HepG2 (cell line): Measurements from ENCODE around the gene GRK6. TPM values are rescaled to one million over a fixed set of nuclear protein-coding genes. Genes with fewer than 3 reads are reported as not detected.

ENCODE experiments used
- AGO1 ChIP-seq: fragments of 200-400 bp; formaldehyde crosslinking; IDR thresholded peaks from 2 replicates; pipeline ENCODE4 v1.6.1; 2017; ENCODE audit warnings: mild to moderate bottlenecking, low read depth, low read length, moderate library complexity; ENCODE audit not compliant: poor library complexity, severe bottlenecking
- CEBPB ChIP-seq: IDR thresholded peaks from 2 replicates; pipeline ENCODE4 v1.6.1; 2011; ENCODE audit warnings: low read depth, low read length, improper control_type of control experiment, borderline replicate concordance
- FOXA3 ChIP-seq: IDR thresholded peaks from 2 replicates; pipeline ENCODE4 v1.6.1; 2016; ENCODE audit warnings: missing genetic modification reagents, missing compliant biosample characterization
- KDM3A ChIP-seq: IDR thresholded peaks from 2 replicates; pipeline ENCODE4 v1.6.1; 2018; ENCODE audit warnings: low read depth, missing compliant biosample characterization
- KDM5B ChIP-seq: sonication (generic); formaldehyde crosslinking; IDR thresholded peaks from 2 replicates; pipeline ENCODE4 v1.4.0; 2020; ENCODE audit warnings: missing genetic modification reagents, mild to moderate bottlenecking, borderline replicate concordance
- PHB2 ChIP-seq: fragments of 450-650 bp; IDR thresholded peaks from 2 replicates; pipeline ENCODE4 v1.6.1; 2018; ENCODE audit not compliant: partially characterized antibody
- SAFB2 ChIP-seq: sonication (generic); formaldehyde crosslinking; IDR thresholded peaks from 2 replicates; pipeline ENCODE4 v1.5.1; 2020; ENCODE audit warnings: missing genetic modification reagents, low read depth, mild to moderate bottlenecking, borderline replicate concordance
- THAP11 ChIP-seq: IDR thresholded peaks from 2 replicates; pipeline ENCODE4 v1.6.1; 2016; ENCODE audit warnings: missing biosample characterization, missing genetic modification reagents
- XRCC5 ChIP-seq: fragments of 200-400 bp; formaldehyde crosslinking; optimal IDR thresholded peaks from 2 replicates; pipeline ENCODE3; 2017; ENCODE audit warnings: mild to moderate bottlenecking, low read length
- ZFY ChIP-seq: sonication (generic); formaldehyde crosslinking; IDR thresholded peaks from 2 replicates; pipeline ENCODE4 v1.4.0; 2020; ENCODE audit warnings: missing genetic modification reagents
- ZKSCAN5 ChIP-seq: sonication (generic); formaldehyde crosslinking; IDR thresholded peaks from 2 replicates; pipeline ENCODE4 v1.5.1; 2020; ENCODE audit warnings: mild to moderate bottlenecking, missing genetic modification reagents
- ZNF768 ChIP-seq: sonication (generic); formaldehyde crosslinking; IDR thresholded peaks from 2 replicates; pipeline ENCODE4 v1.4.0; 2020; ENCODE audit warnings: missing genetic modification reagents
- ZNF781 ChIP-seq: sonication (generic); formaldehyde crosslinking; IDR thresholded peaks from 2 replicates; pipeline ENCODE4 v1.5.1; 2020; ENCODE audit warnings: borderline replicate concordance, mild to moderate bottlenecking, missing genetic modification reagents; ENCODE audit errors: not compliant biosample characterization
- ZSCAN25 ChIP-seq: sonication (generic); formaldehyde crosslinking; IDR thresholded peaks from 2 replicates; pipeline ENCODE4 v1.8.0; 2022; ENCODE audit warnings: mild to moderate bottlenecking, missing genetic modification reagents
- polyA plus RNA-seq, 8 experiments: library from polyadenylated mRNA; depleted of rRNA in 3 of 8; stranded (reverse) in 7 of 8; unstranded in 1 of 8; fragments of >200 nt; fragmentation: Illumina TruSeq in 4 of 8; extraction: Trizol in 4 of 8; gene quantifications; 2 replicates each; pipeline versions ENCODE4 v1.2.1 to v1.2.3, GENCODE V29; 2011 to 2016; ENCODE audit warnings: low read depth in 4 of 8, missing spikeins in 1 of 8, mixed read lengths in 1 of 8; ENCODE audit not compliant: insufficient read depth in 1 of 8
- total RNA-seq, 5 experiments: library from RNA; depleted of rRNA; stranded (reverse); fragments of >200 nt; fragmentation: Illumina TruSeq; extraction: Trizol; gene quantifications; 2 replicates each; pipeline ENCODE4 v1.2.3, GENCODE V29; 2016; ENCODE audit warnings: low read depth in 1 of 5
- TF ChIP-seq, protein P1 (sequence below): sonication (generic); formaldehyde crosslinking; IDR thresholded peaks from 2 replicates; pipeline ENCODE4 v1.5.0; 2020; ENCODE audit warnings: missing genetic modification reagents
- TF ChIP-seq, protein P2 (sequence below): conservative IDR thresholded peaks from 2 replicates; pipeline ENCODE4 v1.6.1; 2018; ENCODE audit warnings: missing genetic modification reagents
- TF ChIP-seq, protein P3 (sequence below): sonication (generic); formaldehyde crosslinking; IDR thresholded peaks from 2 replicates; pipeline ENCODE4 v1.5.1; 2020; ENCODE audit warnings: missing genetic modification reagents, mild to moderate bottlenecking, borderline replicate concordance
- TF ChIP-seq, protein P4 (sequence below): sonication (generic); formaldehyde crosslinking; IDR thresholded peaks from 2 replicates; pipeline ENCODE4 v1.5.0; 2020; ENCODE audit warnings: mild to moderate bottlenecking, missing genetic modification reagents, moderate library complexity
- TF ChIP-seq, protein P5 (sequence below): sonication (generic); formaldehyde crosslinking; IDR thresholded peaks from 2 replicates; pipeline ENCODE4 v1.5.1; 2020; ENCODE audit warnings: mild to moderate bottlenecking, missing genetic modification reagents, moderate library complexity

Gene GRK6
- total and polyA plus RNA-seq, 2 of the 13 experiments (the other 11 are each of a cell fraction or from before 2014, with no cell fraction given) = 13.2 to 19.9 TPM

DNA sequence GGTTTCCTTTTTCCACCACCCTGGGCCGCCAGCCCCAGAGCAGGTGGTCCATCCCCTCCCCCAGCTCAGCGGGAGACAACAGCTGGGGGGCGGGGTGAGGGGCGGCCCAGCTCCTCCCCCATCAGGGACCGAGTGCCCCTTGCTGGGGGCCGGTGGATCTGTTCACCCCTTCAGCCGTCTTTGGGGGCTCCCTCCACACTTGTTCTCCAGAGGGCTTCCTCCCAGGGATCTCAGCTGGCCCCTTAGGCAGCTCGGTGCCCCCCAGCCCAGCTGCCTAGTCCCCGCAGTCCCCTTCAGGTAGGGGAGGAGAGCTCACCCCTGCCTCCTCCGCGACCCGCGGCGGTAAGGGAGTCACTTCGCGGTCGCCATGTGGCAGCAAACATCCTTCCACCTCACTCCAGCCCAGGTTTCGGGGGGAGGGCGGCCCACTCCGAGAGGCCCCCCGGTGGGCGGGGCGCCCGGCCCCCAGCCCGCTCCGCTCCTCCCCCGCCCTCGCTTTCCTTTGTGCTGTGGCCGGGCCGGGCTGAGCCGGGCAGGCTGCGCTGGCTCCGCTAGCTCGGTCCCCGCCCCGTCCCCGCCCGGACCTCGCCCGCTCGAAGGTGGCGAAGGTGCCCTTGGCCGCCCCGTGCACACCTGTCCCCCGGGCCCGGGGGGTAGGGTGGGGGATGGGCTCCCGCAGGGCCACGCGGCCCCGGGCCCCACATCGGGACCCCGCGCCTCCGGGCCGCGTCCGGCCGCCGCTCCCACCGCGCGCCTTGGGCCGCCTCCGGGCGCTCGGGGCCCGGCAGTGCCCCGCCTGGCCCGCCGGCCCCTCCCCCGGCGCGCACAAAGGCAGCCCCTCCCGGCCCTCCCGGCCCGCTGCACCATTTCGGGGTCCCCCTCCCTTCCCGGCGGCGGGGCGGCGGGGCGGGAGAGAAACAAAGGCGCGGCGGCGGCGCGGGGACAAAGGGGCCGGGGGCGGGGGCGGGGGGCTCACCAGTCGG lies 46.3 kb downstream of the GRK6 start (continued):
- 0 out of 2 replicates have a peak, but pooled peaks have one; percentile 35 for TF ChIP-seq ZSCAN25 (CRISPR knock-in tag)
- TF ChIP-seq, protein P1, sequence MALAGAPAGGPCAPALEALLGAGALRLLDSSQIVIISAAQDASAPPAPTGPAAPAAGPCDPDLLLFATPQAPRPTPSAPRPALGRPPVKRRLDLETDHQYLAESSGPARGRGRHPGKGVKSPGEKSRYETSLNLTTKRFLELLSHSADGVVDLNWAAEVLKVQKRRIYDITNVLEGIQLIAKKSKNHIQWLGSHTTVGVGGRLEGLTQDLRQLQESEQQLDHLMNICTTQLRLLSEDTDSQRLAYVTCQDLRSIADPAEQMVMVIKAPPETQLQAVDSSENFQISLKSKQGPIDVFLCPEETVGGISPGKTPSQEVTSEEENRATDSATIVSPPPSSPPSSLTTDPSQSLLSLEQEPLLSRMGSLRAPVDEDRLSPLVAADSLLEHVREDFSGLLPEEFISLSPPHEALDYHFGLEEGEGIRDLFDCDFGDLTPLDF (CRISPR knock-in tag) = no peak
- TF ChIP-seq XRCC5 = peak; percentile 20
- TF ChIP-seq FOXA3 (CRISPR knock-in tag) = no peak
- 0 out of 2 replicates have a peak, but pooled peaks have one; percentile 17 for TF ChIP-seq THAP11 (CRISPR knock-in tag)
- TF ChIP-seq KDM3A (CRISPR knock-in tag) = no peak
- TF ChIP-seq, protein P2, sequence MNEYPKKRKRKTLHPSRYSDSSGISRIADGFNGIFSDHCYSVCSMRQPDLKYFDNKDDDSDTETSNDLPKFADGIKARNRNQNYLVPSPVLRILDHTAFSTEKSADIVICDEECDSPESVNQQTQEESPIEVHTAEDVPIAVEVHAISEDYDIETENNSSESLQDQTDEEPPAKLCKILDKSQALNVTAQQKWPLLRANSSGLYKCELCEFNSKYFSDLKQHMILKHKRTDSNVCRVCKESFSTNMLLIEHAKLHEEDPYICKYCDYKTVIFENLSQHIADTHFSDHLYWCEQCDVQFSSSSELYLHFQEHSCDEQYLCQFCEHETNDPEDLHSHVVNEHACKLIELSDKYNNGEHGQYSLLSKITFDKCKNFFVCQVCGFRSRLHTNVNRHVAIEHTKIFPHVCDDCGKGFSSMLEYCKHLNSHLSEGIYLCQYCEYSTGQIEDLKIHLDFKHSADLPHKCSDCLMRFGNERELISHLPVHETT = no peak
- TF ChIP-seq, protein P3, sequence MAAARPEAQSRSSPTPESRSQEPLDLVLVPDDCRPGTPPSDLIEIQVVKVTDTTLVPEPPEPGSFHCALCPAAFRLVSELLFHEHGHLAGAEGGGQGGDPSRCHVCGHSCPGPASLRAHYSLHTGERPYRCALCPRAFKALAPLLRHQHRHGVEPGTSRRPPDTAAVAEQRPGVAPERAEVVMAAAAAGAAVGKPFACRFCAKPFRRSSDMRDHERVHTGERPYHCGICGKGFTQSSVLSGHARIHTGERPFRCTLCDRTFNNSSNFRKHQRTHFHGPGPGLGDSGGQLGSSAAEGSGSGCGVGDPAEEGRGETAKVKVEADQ (CRISPR knock-in tag) = 0 out of 2 replicates have a peak, but pooled peaks have one; percentile 12
- no peak for TF ChIP-seq PHB2
- TF ChIP-seq, protein P4, sequence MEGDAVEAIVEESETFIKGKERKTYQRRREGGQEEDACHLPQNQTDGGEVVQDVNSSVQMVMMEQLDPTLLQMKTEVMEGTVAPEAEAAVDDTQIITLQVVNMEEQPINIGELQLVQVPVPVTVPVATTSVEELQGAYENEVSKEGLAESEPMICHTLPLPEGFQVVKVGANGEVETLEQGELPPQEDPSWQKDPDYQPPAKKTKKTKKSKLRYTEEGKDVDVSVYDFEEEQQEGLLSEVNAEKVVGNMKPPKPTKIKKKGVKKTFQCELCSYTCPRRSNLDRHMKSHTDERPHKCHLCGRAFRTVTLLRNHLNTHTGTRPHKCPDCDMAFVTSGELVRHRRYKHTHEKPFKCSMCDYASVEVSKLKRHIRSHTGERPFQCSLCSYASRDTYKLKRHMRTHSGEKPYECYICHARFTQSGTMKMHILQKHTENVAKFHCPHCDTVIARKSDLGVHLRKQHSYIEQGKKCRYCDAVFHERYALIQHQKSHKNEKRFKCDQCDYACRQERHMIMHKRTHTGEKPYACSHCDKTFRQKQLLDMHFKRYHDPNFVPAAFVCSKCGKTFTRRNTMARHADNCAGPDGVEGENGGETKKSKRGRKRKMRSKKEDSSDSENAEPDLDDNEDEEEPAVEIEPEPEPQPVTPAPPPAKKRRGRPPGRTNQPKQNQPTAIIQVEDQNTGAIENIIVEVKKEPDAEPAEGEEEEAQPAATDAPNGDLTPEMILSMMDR = 0 out of 2 replicates have a peak, but pooled peaks have one; percentile 11
- peak; percentile 25; the same call in 1 of the 2 replicates for TF ChIP-seq KDM5B
- no peak for TF ChIP-seq ZKSCAN5 (CRISPR knock-in tag)
- no peak for TF ChIP-seq CEBPB
- TF ChIP-seq ZNF781 (CRISPR knock-in tag) = no peak
- TF ChIP-seq SAFB2 = 0 out of 2 replicates have a peak, but pooled peaks have one; percentile 18
- no peak for TF ChIP-seq ZNF768
- peak; percentile 44; the same call in 1 of the 2 replicates for TF ChIP-seq ZFY (CRISPR knock-in tag)
- TF ChIP-seq, protein P5, sequence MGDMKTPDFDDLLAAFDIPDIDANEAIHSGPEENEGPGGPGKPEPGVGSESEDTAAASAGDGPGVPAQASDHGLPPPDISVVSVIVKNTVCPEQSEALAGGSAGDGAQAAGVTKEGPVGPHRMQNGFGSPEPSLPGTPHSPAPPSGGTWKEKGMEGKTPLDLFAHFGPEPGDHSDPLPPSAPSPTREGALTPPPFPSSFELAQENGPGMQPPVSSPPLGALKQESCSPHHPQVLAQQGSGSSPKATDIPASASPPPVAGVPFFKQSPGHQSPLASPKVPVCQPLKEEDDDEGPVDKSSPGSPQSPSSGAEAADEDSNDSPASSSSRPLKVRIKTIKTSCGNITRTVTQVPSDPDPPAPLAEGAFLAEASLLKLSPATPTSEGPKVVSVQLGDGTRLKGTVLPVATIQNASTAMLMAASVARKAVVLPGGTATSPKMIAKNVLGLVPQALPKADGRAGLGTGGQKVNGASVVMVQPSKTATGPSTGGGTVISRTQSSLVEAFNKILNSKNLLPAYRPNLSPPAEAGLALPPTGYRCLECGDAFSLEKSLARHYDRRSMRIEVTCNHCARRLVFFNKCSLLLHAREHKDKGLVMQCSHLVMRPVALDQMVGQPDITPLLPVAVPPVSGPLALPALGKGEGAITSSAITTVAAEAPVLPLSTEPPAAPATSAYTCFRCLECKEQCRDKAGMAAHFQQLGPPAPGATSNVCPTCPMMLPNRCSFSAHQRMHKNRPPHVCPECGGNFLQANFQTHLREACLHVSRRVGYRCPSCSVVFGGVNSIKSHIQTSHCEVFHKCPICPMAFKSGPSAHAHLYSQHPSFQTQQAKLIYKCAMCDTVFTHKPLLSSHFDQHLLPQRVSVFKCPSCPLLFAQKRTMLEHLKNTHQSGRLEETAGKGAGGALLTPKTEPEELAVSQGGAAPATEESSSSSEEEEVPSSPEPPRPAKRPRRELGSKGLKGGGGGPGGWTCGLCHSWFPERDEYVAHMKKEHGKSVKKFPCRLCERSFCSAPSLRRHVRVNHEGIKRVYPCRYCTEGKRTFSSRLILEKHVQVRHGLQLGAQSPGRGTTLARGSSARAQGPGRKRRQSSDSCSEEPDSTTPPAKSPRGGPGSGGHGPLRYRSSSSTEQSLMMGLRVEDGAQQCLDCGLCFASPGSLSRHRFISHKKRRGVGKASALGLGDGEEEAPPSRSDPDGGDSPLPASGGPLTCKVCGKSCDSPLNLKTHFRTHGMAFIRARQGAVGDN (CRISPR knock-in tag) = peak; percentile 64
- peak; percentile 49 for TF ChIP-seq AGO1
